Mucosa of gallbladder (tissue), 1 donor: ENCODE measurements around the gene ABI3BP. TPM values are rescaled to one million over a fixed set of nuclear protein-coding genes. Genes with fewer than 3 reads are reported as not detected.

Experiments used
- DNase-seq: peaks from one replicate; pipeline ENCODE4 v3.0.0-alpha.2; 2020; ENCODE audit warnings: low spot score
- total RNA-seq: library from RNA; stranded (reverse); gene quantifications from one replicate; pipeline ENCODE4 v1.2.1, GENCODE V29; 2021
- donor health status: DM: no; HTN: no; CAD: no.

The ABI3BP gene
- total RNA-seq, 1 donor from 2014 or later: 215 TPM

DNA sequence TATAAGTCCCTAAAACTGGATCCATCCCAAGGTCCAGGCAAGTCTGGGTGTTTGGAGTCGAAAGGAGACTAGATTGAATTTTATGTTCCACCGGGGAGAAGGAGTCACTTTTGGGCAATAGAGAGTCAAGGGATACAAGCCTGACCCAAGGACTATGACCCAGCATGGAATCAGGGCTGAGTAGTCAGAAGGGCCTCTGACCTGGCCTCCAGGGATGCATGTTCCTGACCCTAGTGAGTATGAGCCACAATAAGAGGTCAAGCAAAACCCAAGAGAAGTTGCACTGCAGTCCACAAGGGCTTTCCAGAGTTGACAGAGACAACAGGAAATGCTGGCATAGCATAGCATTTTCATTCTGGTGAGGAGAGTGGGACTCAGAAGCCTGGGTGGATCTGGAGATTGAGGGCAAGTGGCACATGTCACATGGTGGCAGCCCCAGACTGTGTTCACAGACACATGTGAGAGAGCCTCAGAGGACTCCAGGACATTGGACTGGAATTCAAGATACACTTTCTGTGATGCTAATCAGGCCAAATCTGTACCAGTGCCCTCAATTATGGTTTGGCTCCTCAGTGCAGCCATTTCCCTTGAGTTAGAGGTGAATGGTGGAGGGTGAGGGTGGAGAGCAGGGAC is 217.0 kb downstream of the ABI3BP start:
- DNase-seq: no peak

DNA sequence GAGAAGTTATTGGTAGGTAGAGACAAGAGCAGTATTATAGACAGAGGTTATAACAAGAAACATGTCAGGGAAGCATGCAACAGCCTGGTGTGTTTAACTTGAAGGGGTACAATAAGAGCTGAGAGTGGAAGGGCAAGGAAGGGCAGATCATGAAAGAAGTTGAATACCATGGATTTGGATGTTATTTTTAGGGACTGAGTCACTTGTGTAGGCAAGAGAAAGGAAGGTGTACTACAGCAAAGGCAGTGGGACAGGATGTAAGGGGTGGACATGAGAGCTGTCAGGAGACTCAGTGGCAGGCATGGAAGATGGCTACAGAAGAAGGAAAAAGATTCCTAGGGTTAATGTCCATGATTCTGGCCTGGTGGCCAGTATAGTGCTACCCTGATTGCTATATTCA is 217.6 kb downstream of the ABI3BP start:
- DNase-seq: no peak

DNA sequence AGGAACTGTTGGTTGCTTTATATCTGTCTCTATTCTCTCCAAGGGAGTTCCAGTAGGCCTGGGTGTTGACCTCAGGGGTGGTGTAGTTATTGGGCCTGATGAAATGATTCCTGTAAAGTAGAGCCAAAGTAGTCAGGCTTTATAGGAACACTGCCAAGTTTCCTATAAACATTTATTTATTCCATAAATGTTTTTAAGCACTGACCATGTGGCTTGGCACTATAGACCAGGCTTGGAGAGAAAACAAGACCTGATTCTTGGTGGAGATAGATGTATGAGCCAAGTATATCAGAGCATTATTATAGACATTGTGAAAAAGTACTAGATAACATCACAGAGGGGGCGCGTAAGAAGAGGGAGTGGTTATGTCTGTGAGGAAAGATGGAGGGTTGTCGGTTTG is 218.0 kb downstream of the ABI3BP start:
- DNase-seq: no peak

DNA sequence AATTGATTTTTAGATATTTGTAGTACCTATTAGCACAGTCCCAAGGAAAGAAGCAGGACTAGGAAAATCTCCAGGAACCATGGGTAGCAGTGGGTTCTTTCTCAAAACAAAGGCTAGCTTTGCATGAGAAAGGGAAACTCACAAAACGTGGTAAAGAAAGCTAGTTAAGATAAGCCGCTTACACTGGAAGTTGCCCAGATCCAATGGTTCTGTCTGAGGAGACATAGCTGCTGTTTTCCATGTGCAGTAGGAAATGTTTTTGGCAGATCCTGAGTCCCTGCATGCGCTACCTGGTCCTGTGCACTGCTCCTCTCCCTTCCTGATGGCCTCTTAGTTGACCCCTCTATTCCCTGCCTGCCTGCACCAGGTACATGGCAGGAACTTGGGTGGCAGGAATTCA is 223.5 kb downstream of the ABI3BP start:
- no peak for DNase-seq

DNA sequence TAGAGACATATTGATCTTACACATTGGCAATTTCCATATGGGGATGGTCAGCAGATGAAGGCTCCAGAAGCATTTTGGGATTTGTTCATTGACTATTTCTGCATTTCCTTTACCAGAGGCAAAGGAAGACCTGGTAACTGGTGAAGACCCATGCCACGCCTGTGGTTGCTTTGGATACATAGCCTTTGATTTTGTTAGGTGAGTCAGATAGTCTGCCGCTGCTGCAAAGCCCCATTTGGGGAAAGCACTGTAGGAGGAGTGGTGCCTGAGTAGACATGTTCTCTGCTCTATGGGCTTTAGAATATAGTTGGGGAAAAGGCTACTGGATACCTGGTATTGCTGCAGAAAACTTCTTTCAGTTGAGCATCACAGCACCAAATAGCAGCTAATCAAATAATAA is 227.2 kb downstream of the ABI3BP start:
- DNase-seq: no peak

DNA sequence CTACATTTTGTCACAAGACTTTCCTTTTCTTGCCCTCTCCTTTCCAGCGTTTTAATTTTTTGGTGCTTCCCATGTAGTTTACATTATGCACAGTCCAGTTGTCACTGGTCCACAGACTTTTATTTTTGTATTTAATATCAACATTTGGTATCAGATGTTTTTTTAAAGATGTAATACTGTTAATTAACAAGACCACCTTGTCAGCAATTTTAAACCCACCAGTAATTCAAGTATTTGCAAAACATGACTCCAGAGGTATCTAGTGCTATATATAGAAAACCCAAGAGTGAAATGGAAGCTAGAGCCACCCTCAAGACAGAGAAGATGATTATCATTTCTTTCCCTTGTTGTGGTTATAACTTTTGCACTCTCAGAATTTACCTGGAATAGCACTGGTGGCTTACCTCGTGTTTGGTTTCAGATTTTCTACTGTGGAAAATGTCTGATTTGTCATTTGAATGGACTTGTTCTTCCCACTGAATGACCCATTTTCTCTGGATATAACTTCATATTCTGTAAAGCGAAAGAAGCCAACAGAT is 227.7 kb downstream of the ABI3BP start:
- DNase-seq: no peak

DNA sequence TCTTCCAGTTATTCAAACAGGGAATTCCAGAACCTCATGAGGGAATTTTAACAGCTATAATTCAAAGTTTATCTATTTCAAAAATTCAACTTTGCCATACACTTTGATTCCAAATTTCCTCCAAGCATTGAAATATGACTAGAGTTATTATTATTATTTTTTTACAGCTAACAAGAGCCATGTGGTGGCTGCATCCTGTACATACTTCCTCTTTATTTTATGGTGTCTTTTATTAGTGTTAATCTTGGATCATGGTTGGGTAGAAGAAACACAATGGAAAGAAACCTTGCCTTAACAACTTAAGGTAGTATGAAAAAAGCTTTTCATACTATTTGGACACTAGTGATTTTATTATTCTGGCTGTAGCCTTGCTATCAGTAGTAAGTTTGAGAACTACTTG is 231.3 kb downstream of the ABI3BP start:
- no peak for DNase-seq

DNA sequence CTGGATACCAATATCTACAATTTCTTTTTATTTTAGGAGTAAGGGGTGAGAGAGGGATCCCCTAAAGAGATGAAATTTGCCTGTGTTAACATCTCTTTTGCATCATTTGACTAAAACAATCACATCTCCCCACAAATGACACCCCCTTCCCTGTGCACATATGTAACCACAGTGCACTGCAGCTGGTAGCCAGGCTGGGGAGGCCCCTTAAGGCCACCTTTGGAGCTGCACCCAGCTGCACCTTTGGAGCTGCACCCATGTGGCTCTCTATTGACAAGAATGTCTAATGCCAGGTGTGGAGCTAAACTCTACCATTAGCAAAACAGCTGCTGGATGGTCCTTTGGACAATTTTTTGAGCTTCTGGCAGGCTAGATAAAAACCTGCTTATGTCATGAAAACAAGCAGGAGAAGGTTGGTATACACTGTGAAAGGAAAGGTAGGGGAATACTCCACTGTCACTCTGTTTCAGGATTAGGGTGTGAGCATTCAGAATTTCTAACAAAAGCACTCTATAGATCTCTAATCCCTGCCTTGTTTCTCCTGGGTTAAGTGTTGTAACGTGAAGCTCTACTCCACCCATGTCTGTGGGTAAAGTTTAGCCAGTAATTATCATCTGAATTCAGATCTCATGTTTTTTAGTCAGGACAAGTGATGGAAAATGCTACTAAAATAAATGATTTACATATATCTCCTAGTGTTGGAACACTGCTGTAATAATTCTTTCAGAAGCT is 231.8 kb downstream of the ABI3BP start:
- DNase-seq: no peak

DNA sequence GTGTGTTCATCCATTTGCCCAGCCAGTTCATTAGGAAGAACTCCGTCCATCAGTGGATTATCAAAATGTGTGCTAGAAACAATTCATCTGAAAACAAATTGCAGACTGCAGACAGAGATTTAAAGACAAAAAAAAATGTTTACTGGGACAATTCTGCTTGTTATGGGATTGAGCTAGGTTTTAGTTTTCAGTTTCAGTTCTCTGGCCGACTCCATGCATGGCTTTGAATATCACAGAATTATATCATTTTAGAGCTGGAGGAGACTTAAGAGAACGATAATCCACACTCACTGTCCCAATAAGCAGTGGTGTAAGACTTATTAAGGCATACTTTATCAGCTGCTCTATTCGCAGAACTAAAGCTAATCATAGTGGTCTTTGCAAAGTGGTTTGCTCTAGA is 232.8 kb downstream of the ABI3BP start:
- DNase-seq: no peak

DNA sequence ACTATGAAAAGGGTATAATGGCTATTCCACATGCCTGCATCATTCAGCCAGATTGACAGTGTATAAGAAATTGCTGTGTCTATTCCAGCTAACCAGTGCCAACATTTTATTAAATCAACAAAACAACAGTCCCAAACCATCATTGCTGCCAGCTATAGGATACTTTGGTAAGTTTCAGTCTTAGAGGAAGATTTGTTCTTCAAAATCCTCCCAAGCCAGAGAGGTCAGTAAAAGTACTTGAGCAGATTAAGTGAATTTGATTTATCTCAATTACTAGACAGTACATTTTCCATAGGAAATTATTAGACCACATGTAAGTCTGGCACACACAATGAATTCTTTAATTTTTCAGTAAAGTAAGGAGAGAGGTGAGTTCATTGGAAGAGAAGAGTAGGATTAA is 233.3 kb downstream of the ABI3BP start:
- no peak for DNase-seq

DNA sequence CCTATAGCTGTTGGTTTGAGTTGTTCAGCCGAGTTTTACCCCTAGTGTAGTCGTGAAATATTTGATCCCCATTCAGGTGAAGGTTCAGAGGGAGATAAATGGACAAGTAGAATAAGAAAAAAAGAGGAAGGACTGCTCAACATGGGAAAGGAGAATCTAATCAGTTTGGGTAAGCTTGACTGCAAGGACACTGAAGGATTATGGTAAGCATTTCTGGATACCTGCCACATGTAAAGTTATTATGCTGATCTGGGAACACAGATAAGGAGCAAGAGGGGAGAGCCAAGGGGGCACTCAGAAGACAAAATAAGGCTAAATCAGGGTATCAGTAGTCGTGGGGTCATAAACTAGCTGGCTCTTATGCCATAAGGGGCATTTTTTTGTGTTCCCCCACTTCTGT is 234.1 kb downstream of the ABI3BP start:
- no peak for DNase-seq

DNA sequence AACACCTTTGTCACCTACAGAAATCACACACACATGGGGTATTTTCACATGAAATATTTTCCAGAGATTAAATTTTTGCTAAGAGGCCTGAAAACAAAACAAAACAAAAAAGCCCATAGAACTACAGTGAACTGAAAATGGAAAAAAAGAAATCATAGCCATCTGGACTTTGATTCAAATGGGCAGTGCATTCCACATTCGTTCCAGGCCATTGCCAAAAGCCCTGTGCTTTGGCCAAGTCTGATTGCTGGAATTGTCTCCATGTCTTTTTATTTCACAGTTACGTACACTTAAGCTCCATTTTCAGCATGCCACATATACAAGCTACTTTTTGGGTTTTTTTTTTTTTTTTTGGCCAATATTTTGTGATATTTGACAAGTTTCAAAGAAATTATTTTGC is 236.8 kb downstream of the ABI3BP start:
- peak; percentile 28 for DNase-seq

DNA sequence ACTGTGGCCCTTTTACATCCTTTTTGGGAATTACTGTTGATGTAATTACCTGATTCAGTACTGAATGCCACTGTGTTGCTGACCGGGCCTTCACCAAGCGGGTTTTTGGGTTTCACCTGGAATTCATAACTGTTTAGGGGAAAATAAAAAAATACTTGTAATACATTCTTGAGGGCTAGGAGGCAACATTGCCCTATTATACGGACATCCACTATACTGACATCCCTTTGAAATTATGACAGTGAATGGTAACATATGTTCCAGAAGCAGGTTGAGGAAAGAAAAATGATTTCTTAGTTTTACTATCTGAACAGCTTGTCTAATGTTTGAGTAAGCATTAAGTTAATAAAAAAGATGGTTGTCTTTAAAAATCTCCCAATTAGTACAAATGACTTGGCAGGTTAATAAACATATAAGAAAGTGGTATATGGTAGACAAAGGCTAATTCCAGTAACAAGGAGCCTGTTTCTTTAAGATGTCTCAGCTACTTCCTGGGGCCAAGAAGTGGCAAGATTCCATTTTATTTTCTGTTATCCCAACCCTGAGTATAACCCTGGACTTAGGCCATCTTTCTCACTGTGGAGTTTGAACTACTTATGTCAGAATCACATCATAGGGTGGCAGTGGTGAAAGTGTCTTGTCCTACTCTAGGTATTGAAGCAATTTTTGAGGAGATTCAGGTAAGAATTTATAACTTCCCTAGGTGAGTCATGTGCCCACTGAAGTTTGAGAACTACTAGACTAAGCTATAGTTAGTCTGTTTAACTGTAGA is 238.5 kb downstream of the ABI3BP start:
- DNase-seq: no peak

DNA sequence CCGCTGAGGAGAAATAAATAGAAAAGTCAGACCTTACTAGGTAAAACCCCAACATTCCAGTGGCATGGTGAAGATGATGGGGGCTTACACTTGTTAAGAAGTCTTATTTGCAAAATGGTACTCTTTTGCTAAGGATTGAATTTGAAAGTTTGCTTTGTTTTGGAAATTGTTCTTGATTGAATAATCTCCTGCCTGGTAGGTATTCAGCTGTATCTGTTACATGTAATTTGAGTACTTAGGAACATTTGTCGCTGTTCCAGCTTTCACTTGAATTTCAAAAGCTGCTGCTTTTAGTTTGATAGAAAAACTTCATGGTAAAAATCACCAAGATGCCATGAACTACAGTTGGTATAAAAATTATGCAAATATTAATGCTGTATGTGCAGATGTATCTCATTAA is 239.4 kb downstream of the ABI3BP start:
- no peak for DNase-seq

DNA sequence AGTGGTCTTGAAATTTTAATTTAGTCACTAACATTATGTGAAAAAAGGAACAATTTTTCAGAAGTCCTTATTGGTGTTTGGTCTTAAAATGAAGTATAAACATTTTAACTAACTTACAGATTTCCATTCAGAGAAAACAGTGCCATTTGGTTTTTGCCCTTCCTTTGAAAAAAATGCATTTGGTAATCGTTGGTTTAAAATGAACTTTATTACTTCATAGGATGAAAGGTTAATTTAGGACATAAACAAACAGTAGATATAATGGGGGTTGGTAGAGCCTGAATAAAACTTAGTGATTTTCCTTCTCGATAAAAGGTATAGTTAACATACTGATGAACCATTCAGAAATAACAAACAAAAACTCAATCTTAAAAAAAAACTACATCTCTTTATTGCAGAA is 244.3 kb downstream of the ABI3BP start:
- DNase-seq: no peak

DNA sequence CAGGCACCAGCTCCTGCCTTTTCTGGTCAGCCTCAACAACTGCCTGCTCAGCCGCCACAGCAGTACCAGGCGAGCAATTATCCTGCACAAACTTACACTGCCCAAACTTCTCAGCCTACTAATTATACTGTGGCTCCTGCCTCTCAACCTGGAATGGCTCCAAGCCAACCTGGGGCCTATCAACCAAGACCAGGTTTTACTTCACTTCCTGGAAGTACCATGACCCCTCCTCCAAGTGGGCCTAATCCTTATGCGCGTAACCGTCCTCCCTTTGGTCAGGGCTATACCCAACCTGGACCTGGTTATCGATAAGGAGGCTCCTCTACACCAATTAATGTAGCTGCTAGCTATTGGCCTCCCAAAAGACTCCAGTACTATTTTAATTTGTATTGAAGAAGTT is 245.0 kb downstream of the ABI3BP start:
- no peak for DNase-seq

DNA sequence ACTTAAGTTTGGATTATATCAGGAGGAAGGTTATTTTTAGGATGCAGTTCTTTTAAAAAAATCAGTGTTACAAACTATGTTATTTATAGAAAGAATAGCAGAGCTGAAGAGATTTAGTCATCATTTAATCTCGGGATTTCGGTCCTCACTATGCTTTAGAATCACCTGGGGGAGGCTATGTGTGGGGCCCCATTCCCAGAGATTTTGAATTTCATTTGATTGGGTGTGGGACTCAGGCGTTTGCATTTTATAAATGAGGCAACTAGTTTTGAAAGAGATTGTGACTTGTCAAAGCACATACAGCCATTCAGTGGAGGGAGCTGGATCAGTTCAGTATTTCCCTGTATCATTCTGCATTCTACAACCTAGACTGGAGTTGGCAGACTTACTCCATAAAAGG is 247.1 kb downstream of the ABI3BP start:
- no peak for DNase-seq

DNA sequence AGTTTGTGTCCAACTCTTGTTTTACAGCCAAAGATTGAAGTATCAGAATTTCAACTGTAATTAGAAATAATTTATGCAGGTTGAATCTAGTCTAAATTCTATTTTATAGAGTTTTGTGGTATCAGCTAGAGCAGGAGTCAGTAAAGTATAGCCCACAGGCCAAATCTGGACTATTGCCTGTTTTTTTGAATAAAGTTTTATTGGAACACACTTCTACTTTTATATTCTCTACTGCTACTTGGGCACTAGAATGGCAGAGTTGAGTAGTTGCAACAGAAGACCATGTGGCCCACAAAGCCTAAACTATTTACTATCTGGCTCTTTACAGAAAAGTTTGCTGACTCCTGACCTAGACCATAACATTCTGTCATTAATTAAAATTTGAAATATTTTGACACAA is 247.6 kb downstream of the ABI3BP start:
- no peak for DNase-seq

DNA sequence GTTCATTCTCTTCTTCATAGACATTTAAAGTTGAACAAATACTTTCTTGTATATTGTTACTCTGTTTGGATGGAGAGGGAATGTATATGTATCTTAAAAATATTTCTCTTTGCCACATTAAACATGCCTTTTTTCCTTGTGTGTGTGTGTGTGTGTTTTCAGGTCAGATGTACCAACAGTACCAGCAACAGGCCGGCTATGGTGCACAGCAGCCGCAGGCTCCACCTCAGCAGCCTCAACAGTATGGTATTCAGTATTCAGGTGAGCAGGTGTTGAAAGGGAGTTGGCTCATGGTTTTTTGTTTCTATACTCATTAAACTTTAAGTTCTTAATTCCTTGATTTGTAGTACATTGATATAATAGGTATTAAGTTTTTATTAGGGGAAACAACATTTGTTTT is 248.6 kb downstream of the ABI3BP start:
- DNase-seq: no peak

DNA sequence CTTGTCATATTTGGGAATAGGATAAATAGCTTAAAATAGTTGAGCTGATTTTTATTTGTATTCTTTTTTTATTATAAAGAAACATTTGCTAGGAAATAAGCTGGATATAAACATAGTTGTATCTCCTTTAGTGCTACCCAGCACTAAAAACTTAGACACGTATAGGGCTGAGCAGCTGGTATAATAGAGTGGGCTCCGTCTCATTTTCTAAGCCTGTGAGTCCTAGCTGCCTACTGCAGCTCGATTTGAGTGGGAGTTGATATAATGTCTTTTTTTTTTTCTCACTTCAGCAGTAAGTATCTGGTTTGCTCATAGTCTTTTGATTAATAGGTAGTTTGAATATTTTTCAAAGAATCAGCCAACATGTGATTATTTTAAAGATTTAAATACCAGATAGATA is 249.7 kb downstream of the ABI3BP start:
- no peak for DNase-seq

DNA sequence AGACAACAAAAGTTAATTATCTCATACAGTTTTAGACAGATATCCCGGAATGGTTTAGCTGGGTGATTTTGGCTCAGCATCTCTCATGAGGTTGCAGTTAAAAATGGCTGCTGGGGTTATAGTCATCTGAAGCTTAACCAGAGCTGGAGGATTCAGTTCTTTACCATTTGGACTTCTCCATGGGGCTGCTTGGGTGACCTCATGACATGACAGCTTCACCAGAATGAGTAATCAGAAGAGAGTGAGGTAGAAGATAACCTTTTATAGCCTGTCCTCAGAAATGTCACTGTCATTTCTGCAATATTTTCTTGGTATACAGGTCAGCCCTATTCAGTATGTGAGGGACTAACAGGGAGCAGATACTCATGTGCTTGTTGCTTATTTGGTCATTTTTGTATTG is 253.0 kb downstream of the ABI3BP start:
- DNase-seq: no peak

DNA sequence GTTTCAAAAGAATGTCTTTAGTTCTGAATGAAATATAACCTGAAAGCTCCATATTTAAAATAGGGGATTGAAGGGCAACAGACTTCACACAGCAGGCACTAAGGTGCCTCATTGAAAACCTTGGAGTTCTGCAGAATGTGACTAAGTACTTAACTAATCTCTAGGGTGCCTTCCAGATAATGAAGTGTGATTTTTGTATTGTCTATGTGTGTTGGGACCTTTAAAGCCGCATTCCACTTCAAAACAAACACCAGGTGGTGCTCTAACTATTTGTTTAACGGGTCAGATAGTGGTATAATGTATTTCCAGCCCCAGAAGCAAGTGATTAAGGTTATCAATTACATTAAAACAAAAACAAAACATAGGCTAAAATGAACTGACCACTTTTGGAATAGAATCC is 255.9 kb downstream of the ABI3BP start:
- DNase-seq: no peak

DNA sequence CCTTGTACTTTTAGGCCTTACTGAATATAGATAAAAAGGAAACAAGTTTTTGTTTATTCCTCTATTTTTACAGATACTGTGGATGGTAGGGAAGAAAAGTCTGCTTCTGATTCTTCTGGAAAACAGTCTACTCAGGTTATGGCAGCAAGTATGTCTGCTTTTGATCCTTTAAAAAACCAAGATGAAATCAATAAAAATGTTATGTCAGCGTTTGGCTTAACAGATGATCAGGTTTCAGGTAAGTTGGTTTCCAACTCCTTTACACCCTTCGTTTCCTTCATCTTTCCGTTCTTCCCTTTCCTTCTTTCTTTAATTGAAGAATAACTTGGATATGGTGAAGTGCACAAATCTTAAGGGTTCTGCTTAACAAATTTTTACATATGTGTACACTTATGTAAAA is 260.8 kb downstream of the ABI3BP start:
- no peak for DNase-seq
